Measurements from ENCODE around the gene CEP112. TPM values are rescaled to one million over a fixed set of nuclear protein-coding genes. Genes with fewer than 3 reads are reported as not detected.

CEP112 gene
- total and polyA plus RNA-seq, 2 of the 13 experiments (the other 11 are each of a cell fraction or from before 2014, with no cell fraction given): 1.2 to 3.4 TPM

DNA sequence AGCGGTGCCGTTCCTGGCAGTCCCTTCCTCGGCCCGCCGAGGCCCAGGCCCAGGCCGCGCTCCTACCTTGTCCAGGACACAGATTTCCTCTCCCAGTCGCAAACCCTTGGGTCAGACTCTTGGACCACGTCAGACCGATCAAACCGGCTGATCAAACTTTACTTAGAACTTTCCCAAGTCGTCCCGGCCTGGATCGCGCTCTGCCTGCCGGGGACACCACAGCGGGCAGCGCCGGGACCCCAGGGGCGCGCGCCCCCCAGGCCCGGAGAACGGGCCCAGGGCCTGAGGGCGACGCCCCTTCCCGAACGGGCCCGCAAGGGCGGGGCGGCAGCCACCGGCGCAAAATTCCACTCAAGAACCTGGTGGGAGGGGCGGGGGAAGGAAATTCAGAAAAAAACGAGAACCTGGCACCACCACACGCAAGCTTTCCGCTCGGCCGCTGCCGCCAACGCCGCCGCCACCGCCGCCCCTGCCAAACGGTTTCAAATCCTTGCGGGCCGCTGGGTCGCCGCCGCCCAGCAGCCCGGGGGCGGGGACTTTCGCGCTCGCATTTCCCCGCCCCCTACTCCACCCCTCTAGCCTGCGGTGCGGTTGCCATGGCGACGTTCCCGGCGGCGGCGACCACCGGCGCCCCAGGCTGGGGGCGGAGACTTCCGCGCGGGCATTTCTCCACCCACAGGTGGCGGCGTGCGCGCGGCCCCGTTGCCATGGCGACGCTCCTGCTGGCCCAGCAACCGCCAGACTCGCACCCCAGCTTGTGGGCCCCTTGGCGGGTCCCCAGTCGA is at the start of gene CEP112 (continued):
- TF ChIP-seq SALL2 (CRISPR knock-in tag; IDR thresholded peaks at IDR 0.05) (no peak; the same call in 1 of the 2 replicates), SRSF9 (IDR thresholded peaks at IDR 0.05; ENCODE audit: borderline replicate concordance, insufficient read depth, low read depth, low read length, poor library complexity, severe bottlenecking) (no peak), ZSCAN12 (CRISPR knock-in tag; IDR thresholded peaks at IDR 0.05) (peak; percentile 43; the same call in 1 of the 2 replicates), HNRNPUL1 (IDR thresholded peaks at IDR 0.05; ENCODE audit: low read depth, low read length) (no peak), MZF1 (CRISPR knock-in tag; IDR thresholded peaks at IDR 0.05; ENCODE audit: borderline replicate concordance) (no peak), ZSCAN25 (CRISPR knock-in tag; IDR thresholded peaks at IDR 0.05) (no peak), ZNF773 (CRISPR knock-in tag; IDR thresholded peaks at IDR 0.05; ENCODE audit: borderline replicate concordance) (0 out of 2 replicates have a peak, but pooled peaks have one; percentile 21), RBFOX2 (IDR thresholded peaks at IDR 0.05; ENCODE audit: low read depth, low read length) (peak; percentile 53; the same call in 1 of the 2 replicates), JUN (CRISPR knock-in tag; IDR thresholded peaks at IDR 0.05) (0 out of 2 replicates have a peak, but pooled peaks have one; percentile 22), MLLT10 (CRISPR knock-in tag; IDR thresholded peaks at IDR 0.05) (no peak), ZNF44 (CRISPR knock-in tag; IDR thresholded peaks at IDR 0.05) (no peak), FOXJ3 (CRISPR knock-in tag; IDR thresholded peaks at IDR 0.05; ENCODE audit: borderline replicate concordance) (no peak; the same call in 1 of the 2 replicates), NKX3-1 (CRISPR knock-in tag; IDR thresholded peaks at IDR 0.05) (peak; percentile 84), KMT2B (CRISPR knock-in tag; IDR thresholded peaks at IDR 0.05) (no peak), ZMYM2 (CRISPR knock-in tag; IDR thresholded peaks at IDR 0.05) (no peak), SIN3B (IDR thresholded peaks at IDR 0.05; ENCODE audit: low read length) (no peak)
- TF ChIP-seq, protein P1, sequence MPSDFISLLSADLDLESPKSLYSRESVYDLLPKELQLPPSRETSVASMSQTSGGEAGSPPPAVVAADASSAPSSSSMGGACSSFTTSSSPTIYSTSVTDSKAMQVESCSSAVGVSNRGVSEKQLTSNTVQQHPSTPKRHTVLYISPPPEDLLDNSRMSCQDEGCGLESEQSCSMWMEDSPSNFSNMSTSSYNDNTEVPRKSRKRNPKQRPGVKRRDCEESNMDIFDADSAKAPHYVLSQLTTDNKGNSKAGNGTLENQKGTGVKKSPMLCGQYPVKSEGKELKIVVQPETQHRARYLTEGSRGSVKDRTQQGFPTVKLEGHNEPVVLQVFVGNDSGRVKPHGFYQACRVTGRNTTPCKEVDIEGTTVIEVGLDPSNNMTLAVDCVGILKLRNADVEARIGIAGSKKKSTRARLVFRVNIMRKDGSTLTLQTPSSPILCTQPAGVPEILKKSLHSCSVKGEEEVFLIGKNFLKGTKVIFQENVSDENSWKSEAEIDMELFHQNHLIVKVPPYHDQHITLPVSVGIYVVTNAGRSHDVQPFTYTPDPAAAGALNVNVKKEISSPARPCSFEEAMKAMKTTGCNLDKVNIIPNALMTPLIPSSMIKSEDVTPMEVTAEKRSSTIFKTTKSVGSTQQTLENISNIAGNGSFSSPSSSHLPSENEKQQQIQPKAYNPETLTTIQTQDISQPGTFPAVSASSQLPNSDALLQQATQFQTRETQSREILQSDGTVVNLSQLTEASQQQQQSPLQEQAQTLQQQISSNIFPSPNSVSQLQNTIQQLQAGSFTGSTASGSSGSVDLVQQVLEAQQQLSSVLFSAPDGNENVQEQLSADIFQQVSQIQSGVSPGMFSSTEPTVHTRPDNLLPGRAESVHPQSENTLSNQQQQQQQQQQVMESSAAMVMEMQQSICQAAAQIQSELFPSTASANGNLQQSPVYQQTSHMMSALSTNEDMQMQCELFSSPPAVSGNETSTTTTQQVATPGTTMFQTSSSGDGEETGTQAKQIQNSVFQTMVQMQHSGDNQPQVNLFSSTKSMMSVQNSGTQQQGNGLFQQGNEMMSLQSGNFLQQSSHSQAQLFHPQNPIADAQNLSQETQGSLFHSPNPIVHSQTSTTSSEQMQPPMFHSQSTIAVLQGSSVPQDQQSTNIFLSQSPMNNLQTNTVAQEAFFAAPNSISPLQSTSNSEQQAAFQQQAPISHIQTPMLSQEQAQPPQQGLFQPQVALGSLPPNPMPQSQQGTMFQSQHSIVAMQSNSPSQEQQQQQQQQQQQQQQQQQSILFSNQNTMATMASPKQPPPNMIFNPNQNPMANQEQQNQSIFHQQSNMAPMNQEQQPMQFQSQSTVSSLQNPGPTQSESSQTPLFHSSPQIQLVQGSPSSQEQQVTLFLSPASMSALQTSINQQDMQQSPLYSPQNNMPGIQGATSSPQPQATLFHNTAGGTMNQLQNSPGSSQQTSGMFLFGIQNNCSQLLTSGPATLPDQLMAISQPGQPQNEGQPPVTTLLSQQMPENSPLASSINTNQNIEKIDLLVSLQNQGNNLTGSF (CRISPR knock-in tag; IDR thresholded peaks at IDR 0.05): 0 out of 2 replicates have a peak, but pooled peaks have one; percentile 66
- TF ChIP-seq, protein P2, sequence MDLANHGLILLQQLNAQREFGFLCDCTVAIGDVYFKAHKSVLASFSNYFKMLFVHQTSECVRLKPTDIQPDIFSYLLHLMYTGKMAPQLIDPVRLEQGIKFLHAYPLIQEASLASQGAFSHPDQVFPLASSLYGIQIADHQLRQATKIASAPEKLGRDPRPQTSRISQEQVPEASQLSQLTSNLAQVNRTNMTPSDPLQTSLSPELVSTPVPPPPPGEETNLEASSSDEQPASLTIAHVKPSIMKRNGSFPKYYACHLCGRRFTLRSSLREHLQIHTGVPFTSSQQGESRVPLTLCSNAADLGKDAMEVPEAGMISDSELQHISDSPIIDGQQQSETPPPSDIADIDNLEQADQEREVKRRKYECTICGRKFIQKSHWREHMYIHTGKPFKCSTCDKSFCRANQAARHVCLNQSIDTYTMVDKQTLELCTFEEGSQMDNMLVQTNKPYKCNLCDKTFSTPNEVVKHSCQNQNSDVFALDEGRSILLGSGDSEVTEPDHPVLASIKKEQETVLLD (CRISPR knock-in tag; IDR thresholded peaks at IDR 0.05; ENCODE audit: low read depth): 0 out of 2 replicates have a peak, but pooled peaks have one; percentile 43
- TF ChIP-seq, protein P3, sequence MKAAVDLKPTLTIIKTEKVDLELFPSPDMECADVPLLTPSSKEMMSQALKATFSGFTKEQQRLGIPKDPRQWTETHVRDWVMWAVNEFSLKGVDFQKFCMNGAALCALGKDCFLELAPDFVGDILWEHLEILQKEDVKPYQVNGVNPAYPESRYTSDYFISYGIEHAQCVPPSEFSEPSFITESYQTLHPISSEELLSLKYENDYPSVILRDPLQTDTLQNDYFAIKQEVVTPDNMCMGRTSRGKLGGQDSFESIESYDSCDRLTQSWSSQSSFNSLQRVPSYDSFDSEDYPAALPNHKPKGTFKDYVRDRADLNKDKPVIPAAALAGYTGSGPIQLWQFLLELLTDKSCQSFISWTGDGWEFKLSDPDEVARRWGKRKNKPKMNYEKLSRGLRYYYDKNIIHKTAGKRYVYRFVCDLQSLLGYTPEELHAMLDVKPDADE (CRISPR knock-in tag; IDR thresholded peaks at IDR 0.05): no peak
- TF ChIP-seq, protein P4, sequence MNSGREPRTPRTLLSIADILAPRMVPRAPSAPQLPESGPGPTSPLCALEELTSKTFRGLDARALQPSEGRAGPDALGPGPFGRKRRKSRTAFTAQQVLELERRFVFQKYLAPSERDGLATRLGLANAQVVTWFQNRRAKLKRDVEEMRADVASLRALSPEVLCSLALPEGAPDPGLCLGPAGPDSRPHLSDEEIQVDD (CRISPR knock-in tag; IDR thresholded peaks at IDR 0.05; ENCODE audit: borderline replicate concordance): peak; percentile 41; the same call in 1 of the 2 replicates

Data from HepG2 (cell line).